ENCODE measurements around the gene RGS18. TPM values are rescaled to one million over a fixed set of nuclear protein-coding genes. Genes with fewer than 3 reads are reported as not detected.
"Not testable (repeated sequence)": the region's sequence is repeated elsewhere in the genome, so short reads cannot be mapped to it uniquely, and the experiment has no call there.

RGS18 gene
- polyA plus RNA-seq (ENCODE audit: insufficient read length in 3 of 3), result 1 to 10 TPM; 2.8 to 4.4 (median 2.9) TPM

- DNase-seq (ENCODE audit: low read depth in 3 of 3, low spot score in 2 of 3), result no peak
Observed at GRCh38 chr1:192158181-192158580, at the start of gene RGS18. TSS of gene RGS18 (plus strand) at chr1:192158462. CDS start at chr1:192158638, 176 bp downstream.

GRCh38 chr1:192109576-192109975, 48.7 kb upstream of the RGS18 start:
- DNase-seq (ENCODE audit: low read depth in 3 of 3, low spot score in 2 of 3), result no peak

- no peak for DNase-seq (ENCODE audit: low read depth in 3 of 3, low spot score in 2 of 3)
Observed at GRCh38 chr1:192115000-192115399, 43.3 kb upstream of the RGS18 start.

- no peak for DNase-seq (ENCODE audit: low read depth in 3 of 3, low spot score in 2 of 3)
Observed at GRCh38 chr1:192118881-192119405, 39.3 kb upstream of the RGS18 start.

- DNase-seq (ENCODE audit: low read depth in 3 of 3, low spot score in 2 of 3), result no peak
Observed at GRCh38 chr1:192119701-192120100, 38.6 kb upstream of the RGS18 start.

GRCh38 chr1:192122668-192123067, 35.6 kb upstream of the RGS18 start:
- DNase-seq (ENCODE audit: low read depth in 3 of 3, low spot score in 2 of 3), result no peak

GRCh38 chr1:192123212-192123611, 35.0 kb upstream of the RGS18 start:
- DNase-seq (ENCODE audit: low read depth in 3 of 3, low spot score in 2 of 3), result no peak

GRCh38 chr1:192126030-192126619, 32.1 kb upstream of the RGS18 start:
- DNase-seq (ENCODE audit: low read depth in 3 of 3, low spot score in 2 of 3), result no peak

GRCh38 chr1:192130175-192130574, 28.1 kb upstream of the RGS18 start:
- no peak for DNase-seq (ENCODE audit: low read depth in 3 of 3, low spot score in 2 of 3)

- not testable (repeated sequence) for DNase-seq (ENCODE audit: low read depth in 3 of 3, low spot score in 2 of 3)
Observed at GRCh38 chr1:192130865-192131264, 27.4 kb upstream of the RGS18 start.

- DNase-seq (ENCODE audit: low read depth in 3 of 3, low spot score in 2 of 3), result no peak
Observed at GRCh38 chr1:192131914-192132313, 26.3 kb upstream of the RGS18 start.

- DNase-seq (ENCODE audit: low read depth in 3 of 3, low spot score in 2 of 3), result no peak
Observed at GRCh38 chr1:192133350-192133926, 24.8 kb upstream of the RGS18 start.

GRCh38 chr1:192140382-192140781, 17.9 kb upstream of the RGS18 start:
- DNase-seq (ENCODE audit: low read depth in 3 of 3, low spot score in 2 of 3), result no peak

- no peak for DNase-seq (ENCODE audit: low read depth in 3 of 3, low spot score in 2 of 3)
Observed at GRCh38 chr1:192147221-192147620, 11.0 kb upstream of the RGS18 start.

- no peak for DNase-seq (ENCODE audit: low read depth in 3 of 3, low spot score in 2 of 3)
Observed at GRCh38 chr1:192147696-192148095, 10.6 kb upstream of the RGS18 start.

- no peak for DNase-seq (ENCODE audit: low read depth in 3 of 3, low spot score in 2 of 3)
Observed at GRCh38 chr1:192151176-192151575, 7.1 kb upstream of the RGS18 start.

GRCh38 chr1:192153276-192153675, 5.0 kb upstream of the RGS18 start:
- DNase-seq (ENCODE audit: low read depth in 3 of 3, low spot score in 2 of 3), result no peak

GRCh38 chr1:192157067-192157466, 1.2 kb upstream of the RGS18 start:
- no peak for DNase-seq (ENCODE audit: low read depth in 3 of 3, low spot score in 2 of 3)

- no peak for DNase-seq (ENCODE audit: low read depth in 3 of 3, low spot score in 2 of 3)
Observed at GRCh38 chr1:192159014-192159413, 752 bp downstream of the RGS18 start.

- no peak for DNase-seq (ENCODE audit: low read depth in 3 of 3, low spot score in 2 of 3)
Observed at GRCh38 chr1:192159781-192160180, 1.5 kb downstream of the RGS18 start.

- DNase-seq (ENCODE audit: low read depth in 3 of 3, low spot score in 2 of 3), result no peak
Observed at GRCh38 chr1:192160196-192160595, 1.9 kb downstream of the RGS18 start.

- DNase-seq (ENCODE audit: low read depth in 3 of 3, low spot score in 2 of 3), result no peak
Observed at GRCh38 chr1:192161976-192162375, 3.7 kb downstream of the RGS18 start.

Data from right renal cortex interstitium (tissue), 3 donors.